Ectodermal cell (in vitro differentiated cells): ENCODE results near the gene GALNT13.
"Not testable (repeated sequence)": the region's sequence is repeated elsewhere in the genome, so short reads cannot be mapped to it uniquely, and the experiment has no call there.

ENCODE experiments used
- H3K27ac ChIP-seq: 2 replicates; pipeline ENCODE4 v1.7.0; 2013; ENCODE audit warnings: mild to moderate bottlenecking, low read depth, low read length; ENCODE audit not compliant: insufficient read depth, poor library complexity, severe bottlenecking
- H3K27me3 ChIP-seq: 2 replicates; pipeline ENCODE4 v1.7.0; 2013; ENCODE audit warnings: mild to moderate bottlenecking, low read length; ENCODE audit not compliant: insufficient read depth, control insufficient read depth, poor library complexity, severe bottlenecking
- H3K36me3 ChIP-seq: one replicate; pipeline ENCODE4 v1.7.0; 2013; ENCODE audit warnings: low read length; ENCODE audit not compliant: control insufficient read depth, insufficient read depth
- H3K4me1 ChIP-seq: one replicate; pipeline ENCODE4 v1.7.0; 2013; ENCODE audit warnings: low read length; ENCODE audit not compliant: control insufficient read depth, insufficient read depth
- H3K4me3 ChIP-seq: 2 replicates; pipeline ENCODE4 v1.7.0; 2013; ENCODE audit warnings: low read depth, low read length, control low read depth; ENCODE audit not compliant: insufficient read depth
- H3K9me3 ChIP-seq: 2 replicates; pipeline ENCODE4 v1.7.0; 2013; ENCODE audit warnings: mild to moderate bottlenecking, low read length, moderate library complexity; ENCODE audit not compliant: control insufficient read depth
- WGBS, 2 experiments: methylation state at CpG; one replicate each; pipeline ENCODE4 v1.1.7; 2013; ENCODE audit warnings: missing lambda C conversion rate in 2 of 2; 5-methylcytosine and 5-hydroxymethylcytosine counted together

GALNT13 gene

GRCh38 chr2:154452471-154452870 is 580.7 kb downstream of the GALNT13 start:
- H3K4me1 ChIP-seq = no peaks in the 10 kb centered on the region
- H3K4me3 ChIP-seq = no peak overlapping the region
- 65% methylated on average over 2 of the region's 2 CpGs; no CpG with 5 or more reads in 1 of the 2 experiments for WGBS, 2 experiments
- H3K27me3 ChIP-seq = no peaks in the 10 kb centered on the region
- no peaks in the 10 kb centered on the region for H3K9me3 ChIP-seq
- H3K27ac ChIP-seq = no peak overlapping the region
- H3K36me3 ChIP-seq = no peaks in the 10 kb centered on the region

- 75 to 77% methylated on average over 4 of the region's 4 CpGs for WGBS, 2 experiments
- Histone ChIP-seq H3K9me3 (no peaks in the 10 kb centered on the region), H3K36me3 (no peaks in the 10 kb centered on the region), H3K27me3 (no peaks in the 10 kb centered on the region), H3K4me3 (no peak overlapping the region), H3K27ac (no peak overlapping the region), H3K4me1 (no peaks in the 10 kb centered on the region)
Measured at GRCh38 chr2:154452906-154453493, 581.3 kb downstream of the GALNT13 start.

DNA sequence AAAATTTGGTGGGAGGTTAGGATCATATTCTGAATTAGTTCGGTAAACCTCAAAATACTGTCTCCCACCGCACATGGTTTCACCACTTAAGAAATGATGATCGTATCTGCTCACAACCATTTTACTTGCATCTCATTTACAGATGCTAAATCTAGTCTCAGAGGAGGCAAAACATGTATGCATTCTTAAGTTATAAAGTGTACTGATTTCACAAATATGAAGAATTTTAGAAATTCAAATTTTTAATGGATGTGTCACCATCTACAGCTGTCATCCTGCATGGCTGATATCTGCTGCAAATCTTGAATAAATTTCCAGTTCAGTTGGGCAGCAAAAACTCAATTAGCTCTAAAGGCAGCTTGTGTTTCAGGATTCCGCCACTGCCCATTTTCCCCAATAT is 583.4 kb downstream of the GALNT13 start:
- no peaks in the 10 kb centered on the region for H3K27me3 ChIP-seq
- no peak overlapping the region for H3K4me3 ChIP-seq
- no peaks in the 10 kb centered on the region for H3K4me1 ChIP-seq
- no peaks in the 10 kb centered on the region for H3K36me3 ChIP-seq
- no peak overlapping the region for H3K27ac ChIP-seq
- 89 to 100% methylated on average over 1 to 4 of the region's 4 CpGs for WGBS, 2 experiments
- no peaks in the 10 kb centered on the region for H3K9me3 ChIP-seq

DNA sequence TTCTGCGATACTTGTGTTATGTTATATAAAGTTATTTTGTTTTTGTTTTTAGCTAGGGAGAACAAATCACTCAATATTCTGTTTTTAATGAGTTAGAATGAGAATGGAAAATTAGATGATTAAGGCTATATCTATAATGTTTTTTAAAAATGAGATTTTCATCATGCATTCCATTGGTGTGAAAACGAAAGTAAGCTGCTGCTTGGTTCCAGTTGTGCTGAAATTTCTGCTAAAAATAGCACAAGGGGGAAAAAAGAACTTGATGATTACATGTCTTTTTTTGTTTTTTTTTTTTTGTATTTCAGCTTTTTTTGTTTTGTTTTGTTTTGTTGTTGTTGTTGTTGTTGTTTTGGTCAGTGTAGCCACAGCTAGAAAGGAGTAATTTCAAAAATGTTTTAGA is 584.1 kb downstream of the GALNT13 start:
- Histone ChIP-seq H3K36me3 (no peaks in the 10 kb centered on the region), H3K4me3 (no peak overlapping the region), H3K9me3 (no peaks in the 10 kb centered on the region), H3K4me1 (no peaks in the 10 kb centered on the region), H3K27ac (no peak overlapping the region), H3K27me3 (no peaks in the 10 kb centered on the region)
- WGBS, 2 experiments = 93 to 98% methylated on average over 2 of the region's 2 CpGs

DNA sequence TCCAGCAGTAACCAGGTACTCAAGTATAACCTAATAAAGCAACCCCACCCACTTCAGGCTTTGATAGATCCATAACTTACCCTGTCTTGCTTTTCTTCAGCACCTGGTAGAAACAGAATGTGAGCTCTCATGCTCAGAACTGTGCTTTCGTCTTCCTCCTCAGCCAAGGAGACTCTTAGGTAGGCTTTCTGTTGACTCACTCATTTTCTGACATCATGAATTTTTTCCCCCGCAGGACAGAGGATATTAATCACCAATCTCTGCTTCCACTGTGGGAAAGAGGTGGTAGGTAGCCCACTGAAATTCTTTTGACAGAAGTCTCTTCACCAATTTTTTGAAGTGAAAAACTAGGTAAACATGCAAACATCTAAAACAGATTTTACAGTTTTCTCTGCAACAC is 585.6 kb downstream of the GALNT13 start:
- Histone ChIP-seq H3K9me3 (no peaks in the 10 kb centered on the region), H3K27me3 (no peaks in the 10 kb centered on the region), H3K36me3 (no peaks in the 10 kb centered on the region), H3K4me3 (no peak overlapping the region), H3K27ac (no peak overlapping the region), H3K4me1 (no peaks in the 10 kb centered on the region)
- WGBS, 2 experiments = 93 to 100% methylated on average over 2 of the region's 2 CpGs

DNA sequence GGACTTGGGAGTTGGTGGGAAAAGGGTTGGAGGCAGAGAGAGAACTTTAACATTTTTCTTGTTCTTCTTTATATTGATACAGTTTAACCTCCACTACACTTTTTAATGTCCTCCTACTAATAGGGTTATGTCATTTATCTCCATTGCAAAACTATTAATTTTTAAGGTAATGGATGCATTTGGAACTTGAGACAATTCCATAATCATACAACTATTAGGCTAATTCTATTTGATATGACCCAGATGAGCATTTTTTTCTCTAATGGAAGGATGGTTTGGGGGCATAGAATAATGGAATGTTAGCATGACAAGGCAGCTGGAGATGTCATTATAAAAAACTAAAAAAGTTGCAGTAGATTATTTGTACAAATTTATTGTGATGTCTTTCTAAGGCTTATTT is 587.6 kb downstream of the GALNT13 start:
- no peaks in the 10 kb centered on the region for H3K27me3 ChIP-seq
- H3K9me3 ChIP-seq = no peaks in the 10 kb centered on the region
- no peaks in the 10 kb centered on the region for H3K4me1 ChIP-seq
- H3K27ac ChIP-seq = no peak overlapping the region
- H3K36me3 ChIP-seq = no peaks in the 10 kb centered on the region
- no peak overlapping the region for H3K4me3 ChIP-seq

DNA sequence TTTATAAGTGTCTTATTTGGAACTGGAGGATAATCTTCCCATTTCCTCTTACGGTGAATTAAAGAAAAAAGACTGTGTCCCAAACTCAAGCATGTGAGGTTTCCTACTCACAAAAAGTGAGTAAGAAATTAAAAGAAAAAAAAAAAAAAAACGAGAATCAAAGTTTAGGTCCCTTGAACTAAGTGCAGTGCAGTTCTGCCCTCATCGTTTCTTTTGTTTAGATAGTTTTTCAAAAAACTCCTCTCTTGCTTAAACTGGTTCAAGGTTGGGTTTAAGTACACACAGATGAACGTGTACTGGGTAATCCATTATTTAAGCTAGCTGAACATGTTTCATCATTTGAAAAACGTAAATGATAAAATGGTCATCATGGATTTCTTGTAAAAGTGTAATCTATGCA is 590.9 kb downstream of the GALNT13 start:
- Histone ChIP-seq H3K27ac (no peak overlapping the region), H3K9me3 (no peaks in the 10 kb centered on the region), H3K4me3 (no peak overlapping the region), H3K4me1 (no peaks in the 10 kb centered on the region), H3K36me3 (no peaks in the 10 kb centered on the region), H3K27me3 (no peaks in the 10 kb centered on the region)
- 91 to 92% methylated on average over 5 of the region's 5 CpGs for WGBS, 2 experiments

GRCh38 chr2:154466226-154466625 is 594.5 kb downstream of the GALNT13 start:
- Histone ChIP-seq H3K4me3 (no peak overlapping the region), H3K27me3 (no peaks in the 10 kb centered on the region), H3K4me1 (no peaks in the 10 kb centered on the region), H3K9me3 (no peaks in the 10 kb centered on the region), H3K36me3 (no peaks in the 10 kb centered on the region), H3K27ac (no peak overlapping the region)
- WGBS, 2 experiments = 93 to 99% methylated on average over 3 to 4 of the region's 4 CpGs

DNA sequence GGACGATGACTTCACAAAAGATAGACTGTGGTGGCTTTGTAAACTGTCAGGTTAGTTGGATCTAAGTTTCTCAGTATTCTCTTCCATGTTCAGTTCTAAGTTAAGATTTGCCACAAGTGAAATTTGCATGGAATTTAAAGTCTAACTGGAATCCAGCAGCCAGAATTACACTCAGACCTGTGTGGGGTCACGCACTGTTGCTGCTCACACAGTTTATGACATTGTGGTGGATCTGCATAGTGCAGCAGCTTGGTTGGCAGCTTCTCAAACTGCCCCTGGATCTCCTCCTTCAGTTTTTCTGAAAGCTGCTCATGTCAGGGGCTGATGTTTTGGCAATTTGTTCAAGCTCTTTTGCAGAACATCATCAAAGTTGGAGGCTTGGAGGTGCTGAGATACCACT is 598.7 kb downstream of the GALNT13 start:
- Histone ChIP-seq H3K4me1 (no peaks in the 10 kb centered on the region), H3K27ac (no peak overlapping the region), H3K4me3 (no peak overlapping the region), H3K9me3 (no peaks in the 10 kb centered on the region), H3K36me3 (no peaks in the 10 kb centered on the region), H3K27me3 (no peaks in the 10 kb centered on the region)
- 91 to 95% methylated on average over 2 of the region's 2 CpGs for WGBS, 2 experiments

- not testable (repeated sequence) for H3K4me1 ChIP-seq, H3K9me3 ChIP-seq, H3K4me3 ChIP-seq, H3K27me3 ChIP-seq, H3K36me3 ChIP-seq, H3K27ac ChIP-seq
- 79 to 100% methylated on average over 2 of the region's 4 CpGs for WGBS, 2 experiments
Measured at GRCh38 chr2:154471492-154471891, 599.8 kb downstream of the GALNT13 start.

DNA sequence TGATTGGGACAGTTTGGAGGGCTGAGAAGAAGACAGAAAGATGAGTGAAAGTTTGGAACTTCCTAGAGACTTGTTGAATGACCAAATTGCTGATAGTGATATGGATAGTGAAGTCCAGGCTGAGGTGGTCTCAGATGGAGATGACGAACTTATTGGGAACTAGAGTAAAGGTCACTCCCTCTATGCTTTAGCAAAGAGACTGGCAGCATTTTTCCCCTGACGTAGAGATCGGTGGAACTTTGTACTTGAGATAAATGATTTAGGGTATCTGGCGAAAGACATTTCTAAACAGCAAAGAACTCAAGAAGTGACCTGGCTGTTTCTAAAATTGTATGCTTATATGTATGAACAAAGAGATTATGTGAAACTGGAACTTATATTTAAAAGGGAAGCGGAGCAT is 605.6 kb downstream of the GALNT13 start:
- Histone ChIP-seq H3K4me3 (no peak overlapping the region), H3K4me1 (no peaks in the 10 kb centered on the region), H3K27me3 (no peaks in the 10 kb centered on the region), H3K9me3 (no peaks in the 10 kb centered on the region), H3K27ac (no peak overlapping the region), H3K36me3 (no peaks in the 10 kb centered on the region)
- WGBS, 2 experiments = 92 to 94% methylated on average over 5 of the region's 5 CpGs
